ENCODE results near the gene SYTL2.
A peak's percentile ranks its signal among the peaks of the same experiment; 100 is the strongest.
"Not testable (repeated sequence)": the region's sequence is repeated elsewhere in the genome, so short reads cannot be mapped to it uniquely, and the experiment has no call there.

The SYTL2 gene

DNA sequence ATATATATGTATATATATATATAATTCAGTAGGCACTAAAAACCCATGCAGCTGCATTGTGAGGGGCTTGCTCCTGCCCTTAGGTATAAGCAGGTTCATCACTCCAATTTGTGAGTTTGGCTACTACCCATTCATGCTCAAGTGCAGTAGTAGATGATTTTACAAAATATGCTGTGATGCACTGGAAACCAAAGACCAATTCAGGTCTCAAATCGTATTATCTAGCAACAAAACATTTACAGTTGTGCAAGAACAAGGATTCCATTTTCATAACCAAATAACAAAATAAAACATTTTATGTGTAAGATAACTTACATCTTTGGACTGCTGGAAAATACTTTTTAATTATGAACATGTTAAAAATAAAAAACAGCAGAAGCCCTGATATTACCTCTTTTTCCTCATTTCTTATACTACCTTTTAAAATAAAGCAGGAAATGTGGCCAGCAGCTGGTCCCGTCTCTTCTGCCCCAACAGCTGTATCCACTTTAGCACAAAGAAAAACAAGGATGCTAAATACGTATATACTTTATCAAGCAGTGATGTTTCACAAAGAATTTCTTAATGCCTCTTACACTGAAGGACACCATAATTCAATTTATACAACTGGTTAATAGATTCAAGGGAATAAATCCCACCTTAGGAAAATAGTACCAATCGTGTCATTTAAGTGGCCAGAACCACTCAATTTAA is 148.8 kb downstream of the SYTL2 start:
- TF ChIP-seq, protein P1, sequence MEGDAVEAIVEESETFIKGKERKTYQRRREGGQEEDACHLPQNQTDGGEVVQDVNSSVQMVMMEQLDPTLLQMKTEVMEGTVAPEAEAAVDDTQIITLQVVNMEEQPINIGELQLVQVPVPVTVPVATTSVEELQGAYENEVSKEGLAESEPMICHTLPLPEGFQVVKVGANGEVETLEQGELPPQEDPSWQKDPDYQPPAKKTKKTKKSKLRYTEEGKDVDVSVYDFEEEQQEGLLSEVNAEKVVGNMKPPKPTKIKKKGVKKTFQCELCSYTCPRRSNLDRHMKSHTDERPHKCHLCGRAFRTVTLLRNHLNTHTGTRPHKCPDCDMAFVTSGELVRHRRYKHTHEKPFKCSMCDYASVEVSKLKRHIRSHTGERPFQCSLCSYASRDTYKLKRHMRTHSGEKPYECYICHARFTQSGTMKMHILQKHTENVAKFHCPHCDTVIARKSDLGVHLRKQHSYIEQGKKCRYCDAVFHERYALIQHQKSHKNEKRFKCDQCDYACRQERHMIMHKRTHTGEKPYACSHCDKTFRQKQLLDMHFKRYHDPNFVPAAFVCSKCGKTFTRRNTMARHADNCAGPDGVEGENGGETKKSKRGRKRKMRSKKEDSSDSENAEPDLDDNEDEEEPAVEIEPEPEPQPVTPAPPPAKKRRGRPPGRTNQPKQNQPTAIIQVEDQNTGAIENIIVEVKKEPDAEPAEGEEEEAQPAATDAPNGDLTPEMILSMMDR (conservative IDR thresholded peaks at IDR 0.05; ENCODE audit: control insufficient read depth, insufficient read depth, low read depth, low read length): no peak
- peak overlapping the region; percentile 85 for H3K4me3 ChIP-seq (ENCODE audit: control insufficient read depth, low read depth, low read length)
- DNase-seq (ENCODE audit: low read depth): peak; percentile 61

DNA sequence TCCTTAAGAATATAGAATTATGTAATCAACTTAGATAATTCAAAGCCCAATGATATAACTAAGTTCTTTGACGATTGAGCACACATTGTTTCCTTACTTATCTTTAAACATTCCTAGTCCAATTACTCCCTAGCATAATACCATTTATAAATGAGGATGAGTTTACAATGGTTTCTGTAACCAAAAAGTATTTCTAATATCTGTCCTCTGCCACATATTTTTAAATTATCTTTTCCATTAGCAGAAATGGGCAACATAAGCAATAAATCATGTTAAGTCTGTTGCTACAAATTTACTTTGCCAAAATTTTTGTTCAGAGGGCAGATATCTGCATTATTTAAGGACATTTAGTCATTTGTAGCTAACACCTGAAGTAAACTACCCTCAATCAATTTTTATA is 152.8 kb downstream of the SYTL2 start:
- no peak overlapping the region for H3K4me3 ChIP-seq (ENCODE audit: control insufficient read depth, low read depth, low read length)
- DNase-seq (ENCODE audit: low read depth): no peak
- TF ChIP-seq, protein P1 (conservative IDR thresholded peaks at IDR 0.05; ENCODE audit: control insufficient read depth, insufficient read depth, low read depth, low read length): no peak

DNA sequence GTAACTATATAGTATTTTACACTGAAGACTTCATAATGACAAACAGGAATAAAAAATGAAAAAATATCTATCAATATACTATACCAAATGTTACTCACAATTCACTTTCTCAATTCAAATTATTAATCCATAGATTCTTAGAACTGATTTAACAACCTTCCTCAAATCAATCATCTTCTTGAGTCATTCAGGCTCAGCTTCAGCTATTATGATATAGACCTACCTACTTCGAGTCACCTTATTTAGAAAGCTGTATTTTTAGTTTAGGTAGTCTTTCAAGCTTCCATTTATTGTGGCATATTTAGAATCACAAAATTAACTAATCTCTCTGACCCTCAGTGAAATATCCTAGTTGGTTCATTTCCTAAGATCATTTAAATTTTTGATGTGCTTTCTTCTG is 154.2 kb downstream of the SYTL2 start:
- no peak for DNase-seq (ENCODE audit: low read depth)

DNA sequence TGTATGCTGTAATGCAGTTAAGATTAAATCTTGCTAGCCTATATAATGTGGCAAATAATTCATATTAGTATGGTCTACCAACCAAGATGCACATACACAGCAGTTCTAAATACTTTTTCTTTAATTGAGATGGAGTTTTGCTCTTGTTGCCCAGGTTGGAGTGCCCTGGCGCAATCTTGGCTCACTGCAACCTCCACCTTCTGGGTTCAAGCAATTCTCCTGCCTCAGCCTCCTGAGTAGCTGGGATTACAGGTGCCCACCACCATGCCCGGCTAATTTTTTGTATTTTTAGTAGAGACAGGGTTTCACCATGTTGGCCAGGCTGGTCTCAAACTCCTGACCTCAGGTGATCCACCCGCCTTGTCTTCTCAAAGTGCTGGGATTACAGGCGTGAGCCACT is 156.6 kb downstream of the SYTL2 start:
- DNase-seq (ENCODE audit: low read depth); H3K4me3 ChIP-seq (ENCODE audit: control insufficient read depth, low read depth, low read length): not testable (repeated sequence)

More for the DNA sequence above, 154.2 kb downstream of the SYTL2 start:
- no peak overlapping the region for H3K4me3 ChIP-seq (ENCODE audit: control insufficient read depth, low read depth, low read length)
- TF ChIP-seq, protein P1 (conservative IDR thresholded peaks at IDR 0.05; ENCODE audit: control insufficient read depth, insufficient read depth, low read depth, low read length): no peak

DNA sequence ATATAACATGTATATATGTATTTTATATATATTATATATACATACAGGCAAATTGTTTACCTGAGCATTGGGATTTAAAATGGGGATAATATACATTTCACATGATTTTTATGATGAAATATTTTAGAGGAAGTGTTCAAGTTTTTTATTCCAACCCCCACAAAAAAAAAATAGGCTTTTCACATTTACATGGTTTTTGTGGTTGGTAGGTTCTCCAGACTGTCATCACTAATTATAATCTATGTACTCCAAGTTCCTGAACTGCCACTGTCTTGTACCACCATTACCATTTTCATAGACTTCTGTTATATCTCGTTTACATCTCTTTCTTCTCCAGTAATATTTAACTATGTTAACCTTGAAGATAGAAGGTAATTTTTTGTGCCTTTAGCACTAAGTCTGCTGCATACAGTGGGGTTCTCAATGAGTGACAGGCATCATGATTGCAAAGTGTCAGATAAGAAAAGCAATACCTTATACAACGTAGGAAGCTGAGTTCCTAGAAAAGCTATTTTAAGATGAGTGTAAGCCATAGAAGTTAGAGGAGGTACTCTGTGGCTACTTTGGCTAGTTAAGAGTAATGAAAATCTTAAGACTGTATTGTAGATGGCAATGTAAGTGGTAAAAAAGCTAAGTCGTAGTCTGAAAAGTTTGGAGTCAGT is 158.0 kb downstream of the SYTL2 start:
- TF ChIP-seq, protein P1 (conservative IDR thresholded peaks at IDR 0.05; ENCODE audit: control insufficient read depth, insufficient read depth, low read depth, low read length): no peak
- H3K4me3 ChIP-seq (ENCODE audit: control insufficient read depth, low read depth, low read length): no peak overlapping the region
- DNase-seq (ENCODE audit: low read depth): no peak

DNA sequence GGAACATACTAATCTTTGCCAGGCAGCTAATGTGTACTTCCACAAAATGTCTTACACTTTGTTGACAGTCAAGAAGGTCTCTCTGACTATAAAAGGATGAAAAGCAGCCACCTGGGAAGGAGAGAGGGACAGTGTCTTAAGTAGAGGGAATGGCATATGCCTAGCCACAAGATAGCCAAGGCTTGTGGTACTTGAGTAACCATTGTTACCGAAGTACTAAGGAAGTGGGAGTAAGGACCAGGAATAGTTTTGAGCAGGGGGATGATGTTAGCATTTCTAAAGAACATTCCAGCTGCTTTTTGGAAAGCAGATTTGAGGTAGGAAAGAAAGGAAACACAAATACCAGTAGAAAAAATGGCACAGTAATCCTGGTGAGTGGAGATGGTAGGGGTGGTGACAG is 159.8 kb downstream of the SYTL2 start:
- TF ChIP-seq, protein P1 (conservative IDR thresholded peaks at IDR 0.05; ENCODE audit: control insufficient read depth, insufficient read depth, low read depth, low read length): no peak
- no peak for DNase-seq (ENCODE audit: low read depth)
- H3K4me3 ChIP-seq (ENCODE audit: control insufficient read depth, low read depth, low read length): no peak overlapping the region

DNA sequence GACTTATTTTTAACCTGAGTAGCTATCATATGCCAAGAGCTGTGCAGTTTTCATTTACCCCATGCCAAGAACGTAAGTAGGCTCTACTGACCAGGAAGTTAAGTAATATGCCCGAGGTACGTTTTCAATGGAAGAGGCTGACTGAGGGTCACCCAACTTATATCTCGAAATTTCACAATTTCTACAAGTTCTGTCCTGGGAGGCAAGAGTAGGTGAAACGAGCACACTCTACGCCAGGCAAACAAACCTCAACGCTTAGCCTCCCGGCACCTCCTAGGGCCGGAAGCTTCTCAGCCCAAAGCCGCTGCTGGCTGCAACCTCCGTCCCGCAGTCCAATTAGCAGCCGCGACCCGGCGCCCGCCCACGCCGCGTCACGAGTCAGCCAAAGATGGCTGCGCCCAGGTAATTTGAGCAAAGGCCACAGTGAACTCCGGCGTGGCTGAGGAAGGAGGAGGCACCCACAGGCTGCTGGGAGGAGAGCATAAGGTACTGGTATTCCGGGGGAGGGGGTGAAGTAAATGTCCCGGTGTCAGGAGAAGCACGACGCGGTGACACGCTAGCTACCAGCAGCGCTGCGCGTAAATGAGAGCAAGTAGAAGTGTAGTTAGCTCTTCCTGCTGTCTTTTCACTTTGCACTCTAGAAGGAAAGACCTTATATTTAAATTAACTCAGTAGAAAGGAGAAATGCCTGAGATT is 163.2 kb downstream of the SYTL2 start, which contains the start of gene TMEM126A:
TMEM126A (plus strand) TSS at position 364 of the 696 bp plus-strand sequence. CDS start 2,289 bp downstream, outside the sequence.
- H3K4me3 ChIP-seq (ENCODE audit: control insufficient read depth, low read depth, low read length): peak within 1 kb of the TSS; percentile 96
- DNase-seq (ENCODE audit: low read depth): peak; percentile 72
- TF ChIP-seq, protein P1 (conservative IDR thresholded peaks at IDR 0.05; ENCODE audit: control insufficient read depth, insufficient read depth, low read depth, low read length): no peak
